ENCODE results near the gene ISOC2. TPM values are rescaled to one million over a fixed set of nuclear protein-coding genes. Genes with fewer than 3 reads are reported as not detected.

Gene ISOC2
- total RNA-seq: 10 to 100 TPM in 1 of 2 experiments, 1 to 10 TPM in 1; 9.9 to 13.7 TPM
- polyA plus RNA-seq: 10 to 100 TPM; 24.7 to 29.4 TPM

GRCh38 chr19:55461259-55461973, at the start of gene ISOC2:
ISOC2 (minus strand) TSS chr19:55461642; CDS start chr19:55456486, 5,156 bp downstream.
- peaks cover 11 to 31% (median 21%) of the 10 kb centered on the region in 4 donors for H3K4me1 Mint-ChIP-seq
- H3K9me3 ChIP-seq (ENCODE audit: control insufficient read depth in 1 of 2, low read length in 2 of 2): no peaks in the 10 kb centered on the region

GRCh38 chr19:55508120-55508519, 46.7 kb upstream of the ISOC2 start:
- Mint-ChIP-seq H3K27me3 (peaks cover 18 to 23% of the 10 kb centered on the region in 2 donors), H3K9me3 (no peaks in the 10 kb centered on the region), H3K4me3 (no peak overlapping the region), H3K4me1 (peaks cover 2 to 11% (median 8%) of the 10 kb centered on the region in 4 donors), H3K27ac (no peak overlapping the region), H3K36me3 (no peaks in the 10 kb centered on the region)
- DNase-seq: no peak
- Histone ChIP-seq H3K4me3 (ENCODE audit: low read length in 2 of 2) (no peak overlapping the region), H3K27ac (ENCODE audit: low read depth, low read length) (no peak overlapping the region), H3K9me3 (ENCODE audit: control insufficient read depth in 1 of 2, low read length in 2 of 2) (no peaks in the 10 kb centered on the region), H3K36me3 (ENCODE audit: insufficient read depth, low read length) (no peaks in the 10 kb centered on the region), H3K4me1 (ENCODE audit: insufficient read depth, low read length) (peaks cover 4% of the 10 kb centered on the region), H3K27me3 (ENCODE audit: insufficient read depth, low read length) (no peaks in the 10 kb centered on the region)
- intact Hi-C loops (cut with micrococcal nuclease): no loop called here
- ChIA-PET CTCF (ENCODE audit: partially characterized antibody) (interaction anchor here (1.1 to 2.5 kb wide), 4 partner anchors 40 to 367 kb away, joined by 3 to 8 read pairs (median 5); no protein-coding TSS in a partner anchor), POLR2A (ENCODE audit: partially characterized antibody) (no interaction called here)

More at GRCh38 chr19:55461259-55461973, at the start of gene ISOC2:
- peak within 1 kb of the TSS; percentile 72 to 97 (median 91) for H3K27ac Mint-ChIP-seq
- H3K36me3 ChIP-seq (ENCODE audit: insufficient read depth, low read length): no peaks in the 10 kb centered on the region
- peaks cover 18% of the 10 kb centered on the region for H3K4me1 ChIP-seq (ENCODE audit: insufficient read depth, low read length)
- H3K9me3 Mint-ChIP-seq: peaks cover 0 to 2% (median 0%) of the 10 kb centered on the region in 8 donors
- CTCF ChIA-PET (ENCODE audit: partially characterized antibody): interaction anchor here (0.9 to 2.2 kb wide), 5 partner anchors 16 to 320 kb away, joined by 3 to 16 read pairs (median 5); no protein-coding TSS in a partner anchor
- DNase-seq: peak; percentile 100
- peak within 1 kb of the TSS; percentile 86 to 97 (median 92) for H3K4me3 Mint-ChIP-seq
- POLR2A ChIA-PET (ENCODE audit: partially characterized antibody): interaction anchor here (0.7 to 1.9 kb wide), 18 partner anchors 15 to 209 kb away, joined by 3 to 23 read pairs (median 4); partner anchors contain the start of genes FIZ1, KMT5C, NAT14 and TMEM238
- H3K27ac ChIP-seq (ENCODE audit: low read depth, low read length): peak within 1 kb of the TSS; percentile 67
- peaks cover 2 to 5% of the 10 kb centered on the region in 2 donors for H3K36me3 Mint-ChIP-seq
- H3K27me3 ChIP-seq (ENCODE audit: insufficient read depth, low read length): no peaks in the 10 kb centered on the region
- no peaks in the 10 kb centered on the region for H3K27me3 Mint-ChIP-seq
- peak within 1 kb of the TSS; percentile 82 to 97 for H3K4me3 ChIP-seq (ENCODE audit: low read length in 2 of 2)
- intact Hi-C loops (cut with micrococcal nuclease): loop anchor here (1.0 to 2.0 kb wide), 3 partner anchors 15 to 53 kb away; partner anchors contain the start of gene ZNF628

GRCh38 chr19:55504981-55505380, 43.5 kb upstream of the ISOC2 start:
- intact Hi-C loops (cut with micrococcal nuclease): loop anchor here (2.0 kb wide), 2 partner anchors 44 to 212 kb away; partner anchors contain the start of gene ISOC2
- CTCF ChIA-PET (ENCODE audit: partially characterized antibody): interaction anchor here (0.9 to 4.3 kb wide), 17 partner anchors 9 to 442 kb away, joined by 3 to 111 read pairs (median 10); partner anchors contain the start of genes RDH13, SSC5D, ZNF628 and ZNF865
- Histone ChIP-seq H3K27ac (ENCODE audit: low read depth, low read length) (no peak overlapping the region), H3K36me3 (ENCODE audit: insufficient read depth, low read length) (no peaks in the 10 kb centered on the region), H3K27me3 (ENCODE audit: insufficient read depth, low read length) (no peaks in the 10 kb centered on the region), H3K4me1 (ENCODE audit: insufficient read depth, low read length) (peaks cover 4% of the 10 kb centered on the region), H3K4me3 (ENCODE audit: low read length in 2 of 2) (no peak overlapping the region), H3K9me3 (ENCODE audit: control insufficient read depth in 1 of 2, low read length in 2 of 2) (no peaks in the 10 kb centered on the region)
- Mint-ChIP-seq H3K9me3 (no peaks in the 10 kb centered on the region), H3K36me3 (no peaks in the 10 kb centered on the region), H3K27me3 (peaks cover 9 to 10% of the 10 kb centered on the region in 2 donors), H3K4me3 (no peak overlapping the region), H3K4me1 (peaks cover 3 to 13% (median 10%) of the 10 kb centered on the region in 4 donors), H3K27ac (peak overlapping the region in 1 of 7 donors; percentile 75)
- no peak for DNase-seq
- POLR2A ChIA-PET (ENCODE audit: partially characterized antibody): interaction anchor here (2.2 to 3.2 kb wide), 2 partner anchors 28 to 127 kb away, joined by 13 to 17 read pairs; partner anchors contain the start of gene ZNF628

- no peak for DNase-seq
- H3K4me3 ChIP-seq (ENCODE audit: low read length in 2 of 2): peak overlapping the region in 1 of 2 donors; percentile 73
- H3K4me1 ChIP-seq (ENCODE audit: insufficient read depth, low read length): peaks cover 4% of the 10 kb centered on the region
- Mint-ChIP-seq H3K4me1 (peaks cover 5 to 13% (median 10%) of the 10 kb centered on the region in 4 donors), H3K4me3 (peak overlapping the region in 5 of 8 donors; percentile 35 to 85 (median 81)), H3K27ac (peak overlapping the region in 2 of 7 donors; percentile 55 to 75), H3K9me3 (no peaks in the 10 kb centered on the region), H3K36me3 (no peaks in the 10 kb centered on the region), H3K27me3 (peaks cover 7 to 10% of the 10 kb centered on the region in 2 donors)
- no peak overlapping the region for H3K27ac ChIP-seq (ENCODE audit: low read depth, low read length)
- no peaks in the 10 kb centered on the region for H3K27me3 ChIP-seq (ENCODE audit: insufficient read depth, low read length)
- ChIA-PET POLR2A (ENCODE audit: partially characterized antibody) (interaction anchor here (1.0 to 3.2 kb wide), 13 partner anchors 13 to 363 kb away, joined by 3 to 17 read pairs (median 4); partner anchors contain the start of genes FIZ1, ISOC2, UBE2S and ZNF524), CTCF (ENCODE audit: partially characterized antibody) (interaction anchor here (0.7 to 4.3 kb wide), 56 partner anchors 8 to 851 kb away, joined by 3 to 111 read pairs (median 4); partner anchors contain the start of genes HSPBP1, ISOC2, NAT14 and RDH13)
- H3K36me3 ChIP-seq (ENCODE audit: insufficient read depth, low read length): no peaks in the 10 kb centered on the region
- intact Hi-C loops (cut with micrococcal nuclease): loop anchor here (2.0 kb wide), 2 partner anchors 43 to 211 kb away; partner anchors contain the start of gene ISOC2
- H3K9me3 ChIP-seq (ENCODE audit: control insufficient read depth in 1 of 2, low read length in 2 of 2): no peaks in the 10 kb centered on the region
Measured at GRCh38 chr19:55504252-55504603, 42.8 kb upstream of the ISOC2 start.

GRCh38 chr19:55503502-55504251, 42.2 kb upstream of the ISOC2 start:
- peak overlapping the region; percentile 46 for H3K27ac ChIP-seq (ENCODE audit: low read depth, low read length)
- no peaks in the 10 kb centered on the region for H3K27me3 ChIP-seq (ENCODE audit: insufficient read depth, low read length)
- POLR2A ChIA-PET (ENCODE audit: partially characterized antibody): interaction anchor here (0.7 to 3.2 kb wide), 14 partner anchors 14 to 362 kb away, joined by 3 to 17 read pairs (median 4); partner anchors contain the start of genes FIZ1, ISOC2, UBE2S and ZNF524
- CTCF ChIA-PET (ENCODE audit: partially characterized antibody): interaction anchor here (0.6 to 4.3 kb wide), 57 partner anchors 9 to 850 kb away, joined by 3 to 111 read pairs (median 5); partner anchors contain the start of genes EPS8L1, HSPBP1, ISOC2 and NAT14
- intact Hi-C loops (cut with micrococcal nuclease): loop anchor here (1.0 to 2.0 kb wide), 4 partner anchors 35 to 291 kb away; partner anchors contain the start of gene ISOC2
- H3K36me3 ChIP-seq (ENCODE audit: insufficient read depth, low read length): no peaks in the 10 kb centered on the region
- peak overlapping the region; percentile 75 to 92 (median 84) for H3K27ac Mint-ChIP-seq
- H3K9me3 ChIP-seq (ENCODE audit: control insufficient read depth in 1 of 2, low read length in 2 of 2): no peaks in the 10 kb centered on the region
- H3K4me3 Mint-ChIP-seq: peak overlapping the region; percentile 81 to 90 (median 83)
- no peaks in the 10 kb centered on the region for H3K9me3 Mint-ChIP-seq
- peak; percentile 85 to 96 (median 92) for DNase-seq
- H3K4me3 ChIP-seq (ENCODE audit: low read length in 2 of 2): peak overlapping the region; percentile 17 to 73
- peaks cover 5 to 13% (median 10%) of the 10 kb centered on the region in 4 donors for H3K4me1 Mint-ChIP-seq
- H3K4me1 ChIP-seq (ENCODE audit: insufficient read depth, low read length): peaks cover 4% of the 10 kb centered on the region
- no peaks in the 10 kb centered on the region for H3K36me3 Mint-ChIP-seq
- H3K27me3 Mint-ChIP-seq: peaks cover 6% of the 10 kb centered on the region in 2 donors

- no peak for DNase-seq
- ChIA-PET CTCF (ENCODE audit: partially characterized antibody) (interaction anchor here (0.7 to 4.3 kb wide), 23 partner anchors 8 to 847 kb away, joined by 3 to 111 read pairs (median 5); partner anchors contain the start of genes ISOC2, NAT14, ZNF628 and ZNF784), POLR2A (ENCODE audit: partially characterized antibody) (interaction anchor here (0.7 to 3.2 kb wide), 10 partner anchors 27 to 249 kb away, joined by 3 to 17 read pairs (median 4); partner anchors contain the start of genes FIZ1, ISOC2, UBE2S and ZNF524)
- intact Hi-C loops (cut with micrococcal nuclease): loop anchor here (1.0 kb wide), 2 partner anchors 35 to 291 kb away; no protein-coding TSS in a partner anchor
- Mint-ChIP-seq H3K9me3 (no peaks in the 10 kb centered on the region), H3K4me1 (peaks cover 5 to 13% (median 10%) of the 10 kb centered on the region in 4 donors), H3K4me3 (peak overlapping the region; percentile 81 to 90 (median 83)), H3K36me3 (no peaks in the 10 kb centered on the region), H3K27me3 (peaks cover 5 to 6% of the 10 kb centered on the region in 2 donors), H3K27ac (peak overlapping the region in 6 of 7 donors; percentile 75 to 92 (median 86))
- Histone ChIP-seq H3K36me3 (ENCODE audit: insufficient read depth, low read length) (no peaks in the 10 kb centered on the region), H3K4me1 (ENCODE audit: insufficient read depth, low read length) (peaks cover 4% of the 10 kb centered on the region), H3K27me3 (ENCODE audit: insufficient read depth, low read length) (no peaks in the 10 kb centered on the region), H3K27ac (ENCODE audit: low read depth, low read length) (no peak overlapping the region), H3K9me3 (ENCODE audit: control insufficient read depth in 1 of 2, low read length in 2 of 2) (no peaks in the 10 kb centered on the region), H3K4me3 (ENCODE audit: low read length in 2 of 2) (peak overlapping the region in 1 of 2 donors; percentile 73)
Measured at GRCh38 chr19:55503157-55503501, 41.7 kb upstream of the ISOC2 start.
